CD4-positive, alpha-beta T cell treated with Interleukin-15 for 4 hours (primary cell): ENCODE results near the gene ACOX3.
"Not testable (repeated sequence)": the region's sequence is repeated elsewhere in the genome, so short reads cannot be mapped to it uniquely, and the experiment has no call there.

ENCODE experiments used
- DNase-seq: peaks from one replicate; pipeline ENCODE4 v3.0.0-alpha.2; 2020; ENCODE audit warnings: low spot score

ACOX3 gene

DNA sequence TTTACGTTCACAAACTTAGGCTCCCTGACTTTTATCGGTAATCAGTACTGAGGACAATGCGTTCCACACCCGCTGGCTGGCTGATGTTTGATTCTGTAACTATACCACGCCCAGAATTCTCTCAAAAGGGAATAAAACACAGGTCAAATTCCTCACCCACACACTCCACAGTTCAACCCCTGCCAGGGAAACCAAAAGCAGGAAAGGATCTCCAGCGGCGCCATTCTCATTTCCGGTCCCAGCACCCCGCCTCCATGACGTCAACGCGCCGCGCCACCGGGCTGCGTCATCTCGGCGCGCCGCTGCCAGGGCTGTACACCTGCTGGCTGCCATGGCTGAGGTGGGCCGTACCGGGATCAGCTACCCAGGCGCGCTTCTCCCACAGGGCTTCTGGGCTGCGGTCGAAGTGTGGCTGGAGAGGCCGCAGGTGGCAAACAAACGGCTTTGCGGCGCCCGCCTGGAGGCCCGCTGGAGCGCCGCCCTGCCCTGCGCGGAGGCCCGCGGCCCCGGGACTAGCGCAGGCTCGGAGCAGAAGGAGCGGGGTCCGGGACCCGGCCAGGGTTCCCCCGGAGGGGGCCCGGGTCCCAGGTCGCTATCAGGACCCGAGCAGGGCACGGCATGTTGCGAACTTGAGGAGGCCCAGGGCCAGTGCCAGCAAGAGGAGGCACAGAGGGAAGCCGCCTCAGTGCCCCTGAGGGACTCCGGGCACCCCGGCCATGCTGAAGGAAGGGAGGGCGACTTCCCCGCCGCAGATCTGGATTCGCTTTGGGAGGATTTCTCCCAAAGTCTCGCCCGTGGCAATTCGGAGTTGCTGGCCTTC, at the start of gene ACOX3, which contains the start of gene TRMT44:
Gene ACOX3, minus strand, starts transcription at position 232 of the 820 bp plus-strand sequence. CDS start 24,202 bp downstream, outside the sequence.
Gene TRMT44, plus strand, starts transcription at position 286 of the 820 bp plus-strand sequence. Its CDS starts 46 bp downstream, at position 332.
- peak; percentile 95 for DNase-seq

DNA sequence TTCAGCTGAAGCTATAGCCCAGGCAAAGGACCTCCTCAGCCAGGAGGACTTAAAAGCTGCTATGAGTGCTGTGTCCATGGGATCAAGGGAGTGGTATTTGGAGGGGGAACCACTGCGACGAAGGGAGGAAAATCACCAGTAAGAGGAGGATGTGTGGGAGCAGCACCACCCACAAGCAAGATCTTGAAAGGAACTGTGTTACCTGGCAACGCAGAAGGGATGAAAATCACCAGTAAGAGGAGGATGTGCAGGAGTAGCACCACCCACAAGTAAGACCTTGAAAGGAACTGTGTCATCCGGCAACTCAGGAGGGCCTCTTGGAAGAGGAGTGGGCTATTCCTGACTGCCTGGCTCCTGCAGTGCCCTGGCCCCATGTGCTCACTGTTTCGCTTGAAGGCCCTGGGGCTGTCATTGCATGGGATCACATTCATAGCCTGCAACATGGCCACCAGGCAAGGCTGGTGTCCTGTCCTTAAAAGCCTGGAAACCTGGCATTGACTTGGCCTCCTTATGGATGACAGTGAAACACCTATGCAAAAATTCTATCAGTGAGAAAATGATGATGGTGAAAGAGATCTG, 48.4 kb upstream of the ACOX3 start:
- no peak for DNase-seq

DNA sequence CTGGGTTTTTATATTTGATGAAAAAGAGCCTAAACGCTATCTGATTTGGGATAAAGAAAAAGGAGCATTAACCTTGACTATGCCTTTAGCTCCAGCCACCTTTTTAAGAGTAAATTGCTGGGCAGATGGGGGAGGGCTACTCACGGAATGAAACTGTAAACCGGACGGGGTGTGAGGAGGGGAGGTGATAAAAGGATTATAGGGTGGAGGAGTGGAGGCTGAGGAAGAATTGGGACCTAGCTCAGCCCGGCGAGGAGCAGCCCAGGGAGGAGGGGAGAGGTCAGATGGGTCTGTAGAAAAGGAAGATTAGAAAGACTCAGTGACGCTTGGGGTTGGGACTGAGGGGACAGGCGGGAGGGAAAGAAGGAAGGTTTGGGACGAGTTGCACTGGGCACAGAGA, 46.1 kb upstream of the ACOX3 start:
- DNase-seq, result not testable (repeated sequence)

DNA sequence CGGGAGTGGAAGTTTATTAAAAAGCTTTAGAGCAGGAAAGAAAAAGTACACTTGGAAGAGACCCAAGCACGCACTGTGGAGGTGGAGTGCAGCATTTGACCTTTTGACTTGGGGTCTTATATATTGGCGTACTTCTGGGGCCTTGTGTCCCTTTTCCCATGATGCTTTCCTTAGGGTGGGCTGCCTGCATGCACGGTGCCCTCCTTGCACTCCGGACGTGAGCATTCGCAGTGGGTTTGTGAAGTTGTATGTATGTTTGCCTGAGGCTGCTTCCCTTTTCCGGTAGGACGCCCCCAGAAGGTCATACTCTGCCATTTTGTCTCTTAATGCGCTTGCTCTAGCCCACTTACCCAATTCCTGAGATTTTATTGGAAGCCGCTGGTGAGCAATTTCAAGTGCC, 39.7 kb upstream of the ACOX3 start:
- DNase-seq, result no peak

DNA sequence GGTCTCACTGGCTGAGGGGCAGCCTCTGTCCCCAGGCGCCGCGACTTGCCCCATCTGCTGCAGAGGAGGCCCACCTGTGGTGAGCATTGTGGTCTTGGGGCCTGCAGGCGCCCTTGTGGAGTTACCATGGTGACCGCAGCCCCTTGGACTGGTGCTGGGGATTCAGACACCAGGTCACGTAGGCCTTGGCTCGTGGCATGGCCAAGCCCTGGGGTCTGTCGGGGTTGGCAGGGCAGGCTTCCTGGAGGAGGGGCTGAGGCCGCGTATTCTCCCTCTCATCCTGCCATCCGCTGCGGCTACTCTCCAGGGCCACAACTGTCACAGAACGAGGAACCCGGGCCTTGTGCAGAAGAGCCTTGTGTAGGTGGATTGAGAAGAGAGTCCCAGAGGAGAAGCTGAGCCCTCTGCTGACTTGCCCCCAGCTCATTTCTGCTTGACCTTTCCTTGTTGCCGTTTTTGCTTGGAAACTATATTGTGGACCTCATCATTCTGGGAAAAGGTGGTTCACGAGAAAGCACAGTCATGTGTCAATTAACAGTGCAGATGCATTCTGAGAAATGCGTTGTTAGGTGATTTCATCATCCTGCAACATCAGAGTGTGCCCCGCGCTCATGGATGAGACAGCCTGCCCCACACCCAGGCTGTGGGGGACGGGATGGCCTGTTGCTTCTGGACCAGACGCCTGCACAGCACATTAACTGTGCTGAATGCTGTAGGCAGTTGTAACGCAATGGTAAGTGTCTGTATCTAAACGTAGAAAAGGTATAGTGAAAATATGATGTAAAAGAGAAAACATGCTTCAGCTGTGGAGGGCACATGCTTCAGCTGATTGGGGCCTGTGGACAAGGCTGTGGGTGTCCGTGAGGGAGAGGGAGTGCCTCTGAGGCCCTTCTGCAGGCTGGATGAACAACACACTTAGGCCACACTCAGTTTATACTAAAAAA, 38.5 kb upstream of the ACOX3 start:
- no peak for DNase-seq

DNA sequence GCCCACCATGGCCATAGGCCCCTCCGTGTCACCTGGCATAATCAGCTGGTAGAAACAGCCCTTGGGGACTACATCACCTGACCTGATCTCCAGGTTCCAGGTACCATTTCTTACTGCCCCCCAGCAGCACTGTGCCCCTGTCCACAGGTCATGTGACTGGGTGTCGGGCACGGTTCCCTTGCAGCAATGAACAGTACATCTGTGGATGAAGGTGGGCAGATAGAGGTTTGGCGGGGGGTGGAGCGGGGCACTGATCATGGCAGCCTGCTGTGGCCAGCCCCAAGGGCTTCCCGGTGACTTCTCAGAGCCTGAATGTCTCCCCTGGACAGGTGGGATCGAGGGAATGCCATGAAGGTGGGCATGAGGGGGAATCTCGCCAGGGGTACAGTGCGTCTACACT, 37.8 kb upstream of the ACOX3 start:
- no peak for DNase-seq

DNA sequence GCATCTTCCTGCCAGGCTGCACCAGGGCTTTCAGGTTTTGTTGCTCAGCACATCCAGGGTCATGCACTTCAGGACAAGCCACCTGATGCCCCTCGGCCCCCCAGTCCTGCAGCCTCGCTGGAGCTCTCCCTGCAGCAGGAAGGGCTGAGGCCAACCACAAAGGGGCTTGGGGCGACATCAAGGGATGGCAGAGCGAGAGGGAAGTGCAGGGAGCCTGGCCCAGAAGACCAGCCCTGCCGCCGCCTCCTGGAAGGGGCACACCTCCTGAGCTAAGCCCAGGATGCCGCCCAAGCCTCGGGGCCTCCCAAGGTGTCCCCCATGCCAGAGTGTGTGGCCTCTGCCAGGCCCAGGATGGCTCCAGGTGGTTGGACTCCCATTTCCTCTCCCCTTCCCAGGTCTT, 37.2 kb upstream of the ACOX3 start:
- DNase-seq, result no peak

DNA sequence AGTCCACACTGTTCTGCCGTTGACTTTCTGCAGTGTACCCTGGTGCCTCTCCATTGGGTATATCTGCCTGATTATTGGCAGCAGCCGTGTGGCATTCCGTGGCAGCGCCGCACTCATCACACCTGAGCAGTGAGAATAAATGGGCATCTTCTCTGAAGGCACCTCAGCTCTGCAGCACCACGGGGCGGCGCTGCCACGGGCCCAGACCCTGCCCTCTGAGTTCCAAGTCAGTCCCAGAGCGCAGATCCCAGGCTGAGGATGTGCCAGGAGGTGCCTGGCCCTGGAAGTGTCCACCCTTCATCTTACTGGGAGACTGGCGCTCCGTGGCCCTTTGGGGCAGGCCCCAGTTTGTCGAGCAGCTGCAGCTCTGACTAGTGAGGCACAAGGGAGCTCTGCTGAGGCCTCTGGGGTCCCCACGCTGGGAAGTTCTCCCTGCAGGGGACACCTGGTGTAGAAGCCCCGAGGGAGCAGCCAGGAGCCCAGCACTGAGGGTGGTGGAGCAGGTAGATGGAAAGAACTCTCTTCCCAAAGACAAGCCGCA, 36.6 kb upstream of the ACOX3 start:
- no peak for DNase-seq

DNA sequence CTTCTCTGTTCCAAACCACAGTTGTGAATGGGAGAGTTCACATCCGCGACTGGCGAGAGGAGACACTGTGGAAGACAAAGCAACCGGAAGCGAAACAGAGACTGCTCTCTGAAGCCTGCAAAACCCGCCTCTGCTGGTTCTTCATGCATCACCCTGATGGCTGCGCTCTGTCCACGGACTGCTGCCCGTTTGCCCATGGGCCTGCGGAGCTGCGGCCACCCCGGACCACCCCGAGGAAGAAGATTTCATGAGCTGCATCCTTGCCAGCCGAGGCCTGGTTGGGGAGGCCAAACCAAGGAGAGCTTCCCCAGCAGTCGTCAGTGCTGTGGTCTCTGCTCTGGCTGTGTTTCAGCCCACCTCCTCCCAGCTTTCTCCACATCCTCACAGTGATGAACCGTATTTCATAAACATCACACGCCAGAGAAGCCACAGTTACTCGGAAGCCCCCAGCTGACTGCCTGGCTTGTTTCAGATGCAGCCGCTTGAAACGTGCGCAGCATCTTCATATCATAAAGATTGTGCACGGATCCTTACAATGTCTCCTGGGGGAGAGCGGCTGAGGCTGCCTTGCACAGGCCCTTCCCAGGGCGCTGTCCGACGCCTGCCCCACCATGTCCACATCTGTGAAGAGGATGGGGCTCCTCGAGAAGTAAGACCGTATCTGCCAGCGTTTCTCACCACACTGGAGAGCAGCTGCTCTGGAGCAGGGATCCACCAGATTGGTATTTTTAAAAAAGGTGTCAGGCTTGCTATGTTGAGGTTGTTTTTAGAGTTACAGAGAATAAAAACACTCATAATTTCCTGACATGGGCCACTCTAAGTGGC, 35.4 kb upstream of the ACOX3 start:
- no peak for DNase-seq

DNA sequence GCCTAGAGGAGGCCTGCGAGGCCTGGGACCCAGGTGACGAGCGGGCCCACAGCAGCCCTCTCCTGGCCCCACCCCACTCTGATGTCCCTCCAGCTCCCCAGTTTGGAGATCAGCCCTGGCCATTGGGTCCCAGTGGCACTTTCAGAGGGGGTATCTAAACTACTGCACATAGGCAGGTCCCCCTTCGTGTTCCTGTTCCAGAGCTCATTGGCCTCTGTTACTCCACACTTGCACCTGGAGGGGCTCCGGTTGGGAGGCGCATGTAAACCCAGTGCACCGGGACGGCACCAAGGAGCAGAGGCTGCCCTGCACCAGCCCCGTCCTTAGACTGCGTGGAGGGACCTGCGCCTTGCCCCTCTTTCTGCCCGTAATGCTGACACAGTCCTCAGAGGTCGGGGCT, 34.3 kb upstream of the ACOX3 start:
- DNase-seq, result no peak

DNA sequence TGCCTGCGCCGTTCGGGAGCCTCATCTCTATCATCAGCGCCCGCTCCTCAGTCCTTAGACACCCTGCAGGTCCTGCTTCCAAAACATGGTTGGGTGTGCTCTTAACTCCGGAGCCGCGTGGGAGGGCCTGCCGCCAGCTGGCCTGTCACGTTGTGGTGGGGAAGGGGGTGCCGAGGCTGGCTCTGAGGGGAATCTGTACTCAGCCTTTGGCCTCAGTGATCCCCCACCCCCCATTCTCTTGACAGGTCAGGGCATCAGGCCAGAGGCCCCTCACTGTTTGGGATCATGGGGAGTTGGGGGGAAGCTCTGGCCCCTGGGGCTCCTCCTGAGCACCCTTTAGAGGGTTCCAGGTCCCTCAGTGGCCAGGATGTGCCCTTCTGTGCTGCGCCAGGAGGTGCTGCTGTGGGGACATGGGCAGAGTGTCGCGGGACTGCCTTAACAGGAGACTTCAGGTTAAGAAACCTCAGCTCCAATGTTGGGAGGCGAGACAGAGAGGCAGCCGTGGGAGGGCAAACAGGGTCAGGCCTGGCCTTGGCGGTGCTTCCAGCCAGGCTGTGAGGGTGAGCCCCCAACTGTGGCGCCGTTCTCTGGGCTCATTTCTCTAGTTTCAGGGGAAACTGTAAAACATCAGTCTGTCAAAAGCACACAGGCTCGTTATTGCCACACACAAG, 33.5 kb upstream of the ACOX3 start:
- DNase-seq, result no peak

DNA sequence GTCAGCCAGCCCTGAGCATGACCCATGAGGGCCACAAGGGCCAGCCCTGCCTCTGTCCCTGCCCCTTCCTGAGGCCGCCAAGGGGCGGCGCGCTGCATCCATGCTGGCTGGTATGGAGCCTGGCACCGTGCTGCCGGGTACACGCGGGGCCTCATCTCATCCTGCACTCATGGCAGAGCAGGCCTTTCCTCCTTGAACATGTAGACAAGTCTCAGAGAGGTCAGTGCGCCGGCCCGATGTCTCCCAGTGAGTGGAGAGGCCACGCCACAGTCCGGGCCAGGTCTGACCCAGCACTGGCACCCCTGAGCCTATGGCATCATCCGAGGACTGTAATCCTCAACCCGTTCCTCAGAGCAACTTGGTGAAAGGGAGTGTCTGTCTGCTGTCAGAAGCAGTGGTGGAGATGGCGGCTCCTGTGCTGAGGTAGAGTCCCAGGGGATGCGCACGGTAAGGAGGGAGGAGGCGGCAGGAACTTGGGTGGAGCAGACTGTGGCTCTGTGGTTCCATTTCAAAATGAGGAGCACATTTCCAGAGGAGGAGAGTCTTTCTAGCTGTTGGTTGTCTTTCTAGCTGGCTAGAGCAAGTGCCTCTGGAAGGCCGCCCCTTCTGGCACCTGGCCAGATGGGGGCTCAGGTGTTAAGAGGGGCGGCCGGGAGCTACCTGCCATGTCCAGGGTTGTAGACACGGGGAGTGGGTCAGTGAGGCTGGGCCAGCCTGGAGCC, 32.8 kb upstream of the ACOX3 start:
- DNase-seq, result no peak

DNA sequence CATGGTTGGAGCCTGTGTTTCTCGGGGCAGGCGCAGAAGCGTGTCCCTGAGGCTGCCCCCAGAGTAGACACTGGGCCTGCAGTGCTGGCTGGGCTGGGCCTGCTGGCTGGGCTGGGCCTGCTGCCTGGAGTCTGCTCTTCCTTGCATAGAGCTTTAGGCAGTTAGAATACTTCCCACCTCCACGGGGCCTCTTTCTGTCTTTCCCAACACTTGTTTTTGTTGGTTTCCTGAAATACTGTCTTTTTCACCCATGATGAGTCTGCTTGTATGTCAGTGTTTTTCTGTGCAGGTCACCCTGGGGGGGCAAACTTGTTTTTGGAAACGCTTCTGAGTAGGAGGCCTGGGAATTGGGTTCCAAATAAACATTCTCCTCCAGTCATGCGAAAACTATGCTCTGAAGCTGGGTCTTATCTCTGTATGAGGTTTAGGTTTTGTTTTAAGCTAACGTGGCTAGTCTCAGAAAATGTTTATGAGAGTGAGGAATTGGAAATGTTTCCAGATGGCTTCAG, 32.2 kb upstream of the ACOX3 start:
- no peak for DNase-seq

DNA sequence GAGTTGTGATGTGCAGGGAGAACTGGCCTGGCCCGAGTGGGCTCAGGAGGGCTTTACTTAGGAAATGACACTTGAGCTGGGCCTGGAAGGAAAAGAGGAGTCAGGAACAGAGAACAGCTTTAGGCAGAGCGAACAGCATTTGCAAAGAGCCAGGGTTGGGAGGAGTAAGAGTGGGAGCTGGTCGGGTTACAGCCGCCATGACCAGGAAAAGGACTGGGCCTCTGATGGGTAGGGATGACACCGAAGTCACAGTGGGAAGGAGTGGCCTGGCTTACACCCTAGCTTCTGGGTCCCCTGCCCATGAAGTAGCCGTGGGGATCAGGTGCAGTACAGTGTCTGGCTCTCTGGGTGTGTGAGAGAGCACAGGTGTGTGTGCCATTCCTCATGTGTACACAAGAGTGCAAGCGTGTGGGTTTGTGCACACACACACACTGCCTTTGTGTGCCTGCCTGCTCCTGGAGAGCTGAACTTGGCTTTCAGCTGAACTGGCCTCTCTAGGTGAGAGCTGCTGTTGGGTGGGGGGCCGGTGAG, 31.7 kb upstream of the ACOX3 start:
- no peak for DNase-seq

DNA sequence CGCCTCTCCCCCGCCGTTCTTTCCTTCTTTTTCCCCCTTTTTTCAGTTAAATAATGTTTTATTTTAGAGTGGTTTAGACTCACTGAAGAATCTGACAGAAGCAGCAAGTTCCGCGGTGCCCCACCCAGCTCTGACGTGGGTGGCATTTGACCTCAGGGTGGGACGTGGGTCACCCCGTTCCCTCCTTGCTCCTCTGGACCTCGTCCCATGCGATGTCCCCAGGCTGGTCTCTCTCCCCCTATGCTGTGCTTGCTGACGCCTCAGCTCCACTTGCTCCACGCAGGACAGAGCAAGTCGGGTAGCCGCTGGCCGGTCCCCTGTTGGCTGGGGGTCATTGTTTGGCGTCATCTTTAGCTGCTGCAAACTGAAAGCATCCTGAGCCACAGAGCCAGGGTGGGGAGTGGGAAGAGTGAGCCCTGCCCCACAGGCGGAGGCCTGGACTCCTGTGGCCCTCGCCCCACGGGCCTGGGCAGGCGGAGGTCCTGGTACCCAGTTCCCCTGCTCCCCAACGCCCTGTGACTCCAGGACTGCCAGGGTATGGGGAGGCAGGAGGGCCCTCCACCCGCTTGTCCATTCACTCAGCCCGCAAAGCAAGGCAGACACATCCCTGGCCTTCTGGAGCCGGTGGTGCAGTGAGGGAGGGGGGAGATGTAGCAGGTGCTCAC, 30.8 kb upstream of the ACOX3 start:
- DNase-seq, result no peak

DNA sequence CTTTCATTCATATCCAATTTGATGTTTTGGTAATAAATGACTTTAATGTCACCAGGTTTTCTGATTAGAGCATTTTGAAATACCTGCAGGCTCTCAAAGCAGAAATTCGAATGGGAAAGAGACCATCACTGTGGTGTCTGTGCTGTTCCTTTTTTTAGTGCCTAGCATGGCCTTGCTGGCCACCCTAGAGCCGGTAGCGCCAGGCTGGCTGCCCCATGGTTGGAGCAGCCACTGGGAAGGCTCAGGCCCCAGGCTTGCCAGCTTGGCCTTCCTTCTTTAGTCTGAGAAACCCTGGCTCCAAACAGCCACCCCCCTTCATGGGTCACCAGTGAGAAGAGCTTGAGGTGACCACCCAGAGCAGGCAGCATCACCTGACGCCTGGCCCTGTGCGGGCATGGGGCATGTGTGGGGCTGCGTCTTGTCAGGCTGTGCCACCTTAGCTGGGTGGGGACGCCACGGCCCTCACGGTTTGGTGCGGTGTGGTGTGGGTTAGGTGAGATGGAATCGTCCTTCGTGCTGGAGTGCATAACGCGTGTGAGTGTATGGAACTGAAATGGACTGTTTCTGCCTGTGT, 30.0 kb upstream of the ACOX3 start:
- no peak for DNase-seq

DNA sequence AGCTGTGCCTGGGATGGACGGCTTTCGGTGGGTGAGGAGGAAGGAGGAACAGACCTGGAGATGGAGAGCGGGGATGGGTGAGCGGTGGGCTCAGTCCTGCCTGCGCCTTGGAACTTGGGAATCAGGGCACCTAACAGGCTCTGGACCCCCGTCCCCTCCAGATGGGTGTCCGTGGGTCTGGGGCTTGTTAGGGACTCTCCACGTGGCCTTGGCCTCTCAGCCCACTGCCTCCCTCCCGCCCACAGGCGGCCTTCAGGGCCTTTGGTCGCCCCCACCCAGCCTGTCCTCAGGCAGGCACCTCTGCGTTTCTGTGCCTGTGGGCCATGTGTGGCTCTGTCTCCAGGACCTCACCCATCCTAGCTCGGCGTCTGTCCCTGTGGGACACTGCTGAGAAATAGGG, 29.0 kb upstream of the ACOX3 start:
- DNase-seq, result no peak

DNA sequence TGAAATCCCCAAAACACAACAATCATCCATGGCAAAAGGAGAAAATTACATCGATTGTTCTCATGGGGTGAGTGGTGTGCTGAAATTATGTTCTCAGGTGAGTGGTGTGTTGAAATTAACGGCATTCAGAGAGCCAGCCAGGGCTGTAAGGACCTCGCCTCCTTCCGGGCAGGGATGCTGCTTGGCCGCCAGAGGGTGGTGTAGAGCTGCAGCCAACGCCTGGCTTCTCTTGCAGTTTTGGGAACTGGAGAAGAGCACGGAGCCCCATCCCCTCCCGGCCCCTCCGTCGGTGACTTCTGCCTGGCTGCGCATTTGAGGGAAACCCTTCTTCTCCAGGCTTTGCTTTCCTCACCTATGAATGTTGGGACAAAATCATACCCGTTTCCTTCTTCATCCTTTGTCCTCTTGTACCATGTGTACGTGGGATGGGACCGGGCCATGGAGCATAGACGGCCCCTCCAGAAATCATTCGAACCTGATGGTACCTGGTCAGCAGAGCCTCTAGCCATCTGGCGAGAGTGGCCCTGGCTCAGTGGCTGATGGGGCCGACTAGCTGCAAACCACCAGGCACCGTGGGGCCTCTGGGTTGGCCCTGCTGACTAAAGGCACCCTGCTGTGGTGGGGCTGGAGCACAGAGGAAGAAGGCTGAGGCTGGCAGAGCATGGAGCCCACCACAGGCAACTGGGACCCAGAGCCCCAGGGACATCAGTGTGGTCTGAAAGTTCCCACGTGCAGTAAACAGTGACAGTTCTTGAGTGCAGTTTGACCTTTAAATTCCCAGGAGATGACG, 28.4 kb upstream of the ACOX3 start:
- peak; percentile 33 for DNase-seq
